Prostate gland (tissue), 2 donors: Measurements from ENCODE around the gene HAUS8. TPM values are rescaled to one million over a fixed set of nuclear protein-coding genes. Genes with fewer than 3 reads are reported as not detected.

ENCODE experiments used
- DNase-seq: peaks from one replicate; pipeline ENCODE4 v3.0.0-alpha.2; 2019; ENCODE audit warnings: low spot score
- H3K27ac ChIP-seq, 2 donors: fragments of 200-600 bp; sonication (generic); 2 replicates each; pipeline ENCODE4 v1.5.1; 2017 to 2019
- H3K27me3 ChIP-seq: fragments of 200-600 bp; sonication (generic); replicated peaks from 2 replicates; pipeline ENCODE4 v1.5.1; 2019; ENCODE audit not compliant: insufficient read depth
- H3K36me3 ChIP-seq, 2 donors: fragments of 200-600 bp; sonication (generic); 1 replicate in 1 of 2; 2 replicates in 1 of 2; pipeline versions ENCODE4 v1.5.1 to v1.8.1; 2017 to 2019
- H3K4me1 ChIP-seq: fragments of 200-600 bp; sonication (generic); replicated peaks from 2 replicates; pipeline ENCODE4 v1.5.1; 2019
- H3K4me3 ChIP-seq, 2 donors: fragments of 200-600 bp; sonication (generic); 2 replicates each; pipeline ENCODE4 v1.5.1; 2017 to 2019
- H3K9me3 ChIP-seq: fragments of 200-600 bp; sonication (generic); 2 replicates; pipeline ENCODE4 v1.5.1; 2017
- POLR2A ChIP-seq: fragments of 450-650 bp; IDR thresholded peaks from one replicate; pipeline ENCODE4 v1.6.1; 2016; ENCODE audit warnings: antibody characterized with exemption, mild to moderate bottlenecking
- POLR2AphosphoS5 ChIP-seq: sonication (generic); formaldehyde crosslinking; IDR thresholded peaks from one replicate; pipeline ENCODE4 v1.6.1; 2017; ENCODE audit warnings: antibody characterized with exemption
- whole genome bisulfite sequencing: methylation state at CpG from one replicate; pipeline ENCODE4 v1.1.5; 2018; 5-methylcytosine and 5-hydroxymethylcytosine counted together
- intact Hi-C: fragments of 100-400 bp; cut with DNase I; formaldehyde crosslinking; loops from one replicate; pipeline ENCODE4 v1.14.2; 2022
- total RNA-seq, 2 donors: library from RNA; depleted of rRNA; stranded (reverse); fragments of >200 nt; gene quantifications; one replicate each; pipeline ENCODE4 v1.1.0, GENCODE V29; 2016
- TF ChIP-seq, protein P1 (sequence below), 4 experiments: fragments of 200-600 bp in 2 of 4; fragments of 450-650 bp in 2 of 4; sonication (generic) in 2 of 4; IDR thresholded peaks; 1 replicate in 3 of 4; 2 replicates in 1 of 4; pipeline ENCODE4 v1.5.1; 2016 to 2019; ENCODE audit warnings: antibody characterized with exemption in 4 of 4, mild to moderate bottlenecking in 2 of 4, moderate library complexity in 2 of 4

HAUS8 gene
- total RNA-seq, 2 donors from 2014 or later = 6.5 to 15.3 TPM

DNA sequence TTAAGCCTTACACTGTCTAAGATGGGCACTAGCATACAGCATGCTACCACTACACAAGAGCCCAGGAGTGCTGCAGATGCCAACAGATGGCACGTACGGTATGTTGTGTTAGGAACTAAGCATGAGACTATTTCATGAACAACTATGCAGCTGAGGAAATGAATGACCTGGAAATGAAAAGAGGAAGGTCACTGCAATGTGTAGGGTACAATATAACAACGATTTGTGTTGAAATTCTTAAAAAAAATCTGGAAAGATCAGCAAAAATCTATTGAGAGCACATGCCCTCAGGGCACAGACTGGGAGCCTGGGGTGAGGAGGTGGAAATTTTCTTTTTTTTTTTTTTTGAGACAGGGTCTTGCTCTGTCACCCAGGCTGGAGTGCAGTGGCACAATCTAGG, 14.4 kb downstream of the HAUS8 start:
- no peaks in the 10 kb centered on the region for H3K36me3 ChIP-seq
- no peak overlapping the region for H3K4me3 ChIP-seq
- intact Hi-C loops = no loop called here
- DNase-seq = no peak
- no peak for TF ChIP-seq POLR2AphosphoS5
- TF ChIP-seq, protein P1, sequence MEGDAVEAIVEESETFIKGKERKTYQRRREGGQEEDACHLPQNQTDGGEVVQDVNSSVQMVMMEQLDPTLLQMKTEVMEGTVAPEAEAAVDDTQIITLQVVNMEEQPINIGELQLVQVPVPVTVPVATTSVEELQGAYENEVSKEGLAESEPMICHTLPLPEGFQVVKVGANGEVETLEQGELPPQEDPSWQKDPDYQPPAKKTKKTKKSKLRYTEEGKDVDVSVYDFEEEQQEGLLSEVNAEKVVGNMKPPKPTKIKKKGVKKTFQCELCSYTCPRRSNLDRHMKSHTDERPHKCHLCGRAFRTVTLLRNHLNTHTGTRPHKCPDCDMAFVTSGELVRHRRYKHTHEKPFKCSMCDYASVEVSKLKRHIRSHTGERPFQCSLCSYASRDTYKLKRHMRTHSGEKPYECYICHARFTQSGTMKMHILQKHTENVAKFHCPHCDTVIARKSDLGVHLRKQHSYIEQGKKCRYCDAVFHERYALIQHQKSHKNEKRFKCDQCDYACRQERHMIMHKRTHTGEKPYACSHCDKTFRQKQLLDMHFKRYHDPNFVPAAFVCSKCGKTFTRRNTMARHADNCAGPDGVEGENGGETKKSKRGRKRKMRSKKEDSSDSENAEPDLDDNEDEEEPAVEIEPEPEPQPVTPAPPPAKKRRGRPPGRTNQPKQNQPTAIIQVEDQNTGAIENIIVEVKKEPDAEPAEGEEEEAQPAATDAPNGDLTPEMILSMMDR (IDR thresholded peaks at IDR 0.05) = no peak
- no peak overlapping the region for H3K27ac ChIP-seq
- no peaks in the 10 kb centered on the region for H3K4me1 ChIP-seq
- WGBS = 89% methylated on average over 3 of the region's 3 CpGs
- H3K27me3 ChIP-seq = no peaks in the 10 kb centered on the region
- H3K9me3 ChIP-seq = no peaks in the 10 kb centered on the region

DNA sequence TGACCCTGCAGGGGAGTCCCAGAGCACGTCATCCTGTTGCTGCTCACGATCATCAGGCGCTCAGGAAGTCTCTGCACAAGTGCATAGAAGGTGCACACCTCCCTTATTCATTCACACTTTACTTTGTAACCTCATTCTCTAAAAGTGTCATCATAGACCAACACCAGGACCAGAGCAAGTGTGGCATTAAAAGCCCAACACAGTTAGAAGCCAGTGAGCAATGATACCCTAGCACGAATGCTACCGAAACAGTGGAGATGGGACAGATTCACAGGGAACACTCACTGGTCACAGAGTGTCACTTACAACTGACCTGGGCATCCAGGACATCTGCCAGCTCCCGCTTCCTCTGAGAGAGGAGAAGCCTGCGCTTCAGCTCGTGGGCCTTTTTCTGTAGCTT, 17.0 kb downstream of the HAUS8 start:
- no peak for TF ChIP-seq POLR2AphosphoS5
- TF ChIP-seq POLR2A = no peak
- TF ChIP-seq, protein P1 (IDR thresholded peaks at IDR 0.05) = no peak
- WGBS = 98% methylated on average over 8 of the region's 8 CpGs
- H3K4me1 ChIP-seq = no peaks in the 10 kb centered on the region
- intact Hi-C loops = loop anchor here (10.0 kb wide), 1 partner anchor 343 kb away; the partner anchor contains the start of gene NWD1
- no peaks in the 10 kb centered on the region for H3K9me3 ChIP-seq
- no peaks in the 10 kb centered on the region for H3K27me3 ChIP-seq
- no peak overlapping the region for H3K4me3 ChIP-seq
- H3K27ac ChIP-seq = no peak overlapping the region
- no peaks in the 10 kb centered on the region for H3K36me3 ChIP-seq
- no peak for DNase-seq

DNA sequence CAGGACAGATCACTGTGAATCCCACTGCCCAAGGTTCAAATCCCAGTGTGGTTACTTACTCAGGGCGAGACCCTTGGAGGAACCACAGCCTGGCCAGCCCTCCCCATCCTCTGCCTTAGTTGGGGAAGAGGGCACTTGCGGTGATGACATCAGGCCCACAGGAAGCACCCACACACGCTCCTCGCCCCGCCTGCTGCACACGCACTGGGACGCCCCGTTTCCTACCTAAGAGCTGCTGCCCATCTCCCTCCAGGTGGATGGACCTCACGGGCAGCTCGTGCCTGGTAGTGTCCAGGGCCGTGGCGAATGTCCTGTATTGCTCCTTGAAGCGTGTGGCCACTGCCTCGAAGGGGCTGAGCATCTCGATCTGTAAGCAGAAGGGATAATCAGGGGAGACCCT, 19.6 kb downstream of the HAUS8 start:
- Histone ChIP-seq H3K9me3 (no peaks in the 10 kb centered on the region), H3K27me3 (no peaks in the 10 kb centered on the region), H3K4me3 (no peak overlapping the region), H3K36me3 (no peaks in the 10 kb centered on the region), H3K4me1 (no peaks in the 10 kb centered on the region), H3K27ac (no peak overlapping the region)
- 98% methylated on average over 15 of the region's 15 CpGs for WGBS
- no peak for DNase-seq
- TF ChIP-seq POLR2A (no peak), POLR2AphosphoS5 (no peak)
- TF ChIP-seq, protein P1 (IDR thresholded peaks at IDR 0.05) = no peak
- intact Hi-C loops = loop anchor here (10.0 kb wide), 1 partner anchor 341 kb away; the partner anchor contains the start of gene NWD1

- no peak overlapping the region for H3K27ac ChIP-seq
- no peaks in the 10 kb centered on the region for H3K27me3 ChIP-seq
- H3K4me1 ChIP-seq = no peaks in the 10 kb centered on the region
- no peaks in the 10 kb centered on the region for H3K9me3 ChIP-seq
- intact Hi-C loops = loop anchor here (5.0 to 10.0 kb wide), 2 partner anchors 217 to 340 kb away; partner anchors contain the start of gene NWD1
- WGBS = 97% methylated on average over 5 of the region's 5 CpGs
- TF ChIP-seq, protein P1 (IDR thresholded peaks at IDR 0.05) = no peak
- no peak for TF ChIP-seq POLR2AphosphoS5
- no peak for TF ChIP-seq POLR2A
- no peaks in the 10 kb centered on the region for H3K36me3 ChIP-seq
- no peak for DNase-seq
- H3K4me3 ChIP-seq = no peak overlapping the region
Measured at GRCh38 chr19:17054746-17055145, 20.5 kb downstream of the HAUS8 start.

DNA sequence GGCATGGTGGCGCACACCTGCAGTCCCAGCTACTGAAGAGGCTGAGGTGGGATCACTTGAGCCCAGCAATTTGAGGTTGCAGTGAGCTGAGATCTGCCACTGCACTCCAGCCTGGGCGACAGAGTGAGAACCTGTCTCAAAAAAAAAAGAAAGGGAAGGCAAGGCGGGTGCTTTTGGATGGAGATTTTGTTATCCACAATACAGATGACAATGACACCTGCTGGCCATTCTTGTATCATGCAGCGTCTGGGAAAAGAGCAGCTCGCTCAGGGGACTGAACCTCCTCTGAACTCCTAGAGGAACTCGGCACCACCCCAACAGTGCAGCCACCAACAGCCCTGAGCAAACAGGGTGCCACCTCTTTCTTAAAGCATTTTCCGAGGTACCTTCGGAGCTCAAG, 22.8 kb downstream of the HAUS8 start:
- Histone ChIP-seq H3K36me3 (no peaks in the 10 kb centered on the region), H3K4me1 (peaks cover 6% of the 10 kb centered on the region), H3K27ac (no peak overlapping the region), H3K27me3 (no peaks in the 10 kb centered on the region), H3K9me3 (no peaks in the 10 kb centered on the region), H3K4me3 (no peak overlapping the region)
- TF ChIP-seq POLR2AphosphoS5 = peak; percentile 61
- no peak for TF ChIP-seq POLR2A
- TF ChIP-seq, protein P1 (IDR thresholded peaks at IDR 0.05) = peak; percentile 53 to 84 (median 74)
- intact Hi-C loops = loop anchor here (2.0 to 10.0 kb wide), 3 partner anchors 215 to 338 kb away; partner anchors contain the start of gene NWD1
- 48% methylated on average over 8 of the region's 8 CpGs for WGBS
- peak; percentile 76 for DNase-seq
